Lung (tissue), 12 donors: ENCODE data around the gene TTC28. TPM values are rescaled to one million over a fixed set of nuclear protein-coding genes. Genes with fewer than 3 reads are reported as not detected.

Source experiments
- ATAC-seq: fragments of 200-7000 bp; cut with Tn5 transposase; one replicate; pipeline ENCODE4 v1.9.1; 2020; ENCODE audit warnings: moderate number of reproducible peaks; ENCODE audit not compliant: insufficient read depth, low FRiP score
- DNase-seq, 3 donors: peaks; one replicate each; pipeline ENCODE4 v3.0.0-alpha.2; 2013 to 2017
- H3K27ac ChIP-seq, 2 donors: one replicate each; pipeline ENCODE4 v1.5.1; 2013; ENCODE audit warnings: mild to moderate bottlenecking in 2 of 2, moderate library complexity in 2 of 2, control low read depth in 1 of 2, inconsistent platforms in 1 of 2, low read depth in 1 of 2, low read length in 1 of 2
- H3K27me3 ChIP-seq, 3 donors: one replicate each; pipeline ENCODE4 v1.5.1; 2013; ENCODE audit warnings: low read length in 2 of 3; ENCODE audit not compliant: control insufficient read depth in 3 of 3, insufficient read depth in 3 of 3
- H3K36me3 ChIP-seq, 4 donors: one replicate each; pipeline ENCODE4 v1.5.1; 2013; ENCODE audit warnings: low read length in 4 of 4, mild to moderate bottlenecking in 1 of 4, moderate library complexity in 1 of 4; ENCODE audit not compliant: control insufficient read depth in 4 of 4, insufficient read depth in 4 of 4
- H3K4me1 ChIP-seq, 5 donors: one replicate each; pipeline ENCODE4 v1.5.1; 2013; ENCODE audit warnings: low read length in 5 of 5, mild to moderate bottlenecking in 2 of 5, moderate library complexity in 1 of 5; ENCODE audit not compliant: control insufficient read depth in 5 of 5, insufficient read depth in 5 of 5
- H3K4me3 ChIP-seq: one replicate; pipeline ENCODE4 v1.5.1; 2013; ENCODE audit warnings: mild to moderate bottlenecking, control low read depth, moderate library complexity
- H3K9ac ChIP-seq, 2 donors: one replicate each; pipeline ENCODE4 v1.5.1; 2013; ENCODE audit warnings: low read length in 2 of 2, control low read depth in 1 of 2; ENCODE audit not compliant: insufficient read depth in 1 of 2
- H3K9me3 ChIP-seq, 4 donors: one replicate each; pipeline ENCODE4 v1.5.1; 2013; ENCODE audit warnings: low read length in 3 of 4, mild to moderate bottlenecking in 1 of 4, moderate library complexity in 1 of 4; ENCODE audit not compliant: control insufficient read depth in 4 of 4, insufficient read depth in 3 of 4
- CTCF ChIP-seq: IDR thresholded peaks from 2 replicates; pipeline ENCODE4 v1.5.1; 2012; ENCODE audit warnings: mild to moderate bottlenecking; ENCODE audit errors: control extremely low read depth, extremely low read depth
- WGBS, 2 donors: extraction: QIAGEN DNeasy Blood & Tissue Kit; methylation state at CpG; one replicate each; pipeline ENCODE4 v1.1.7; 2013; 5-methylcytosine and 5-hydroxymethylcytosine counted together
- polyA plus RNA-seq, 2 donors: library from polyadenylated mRNA; stranded (reverse); fragments of 200-250 nt; gene quantifications; one replicate each; pipeline ENCODE4 v1.2.1, GENCODE V29; 2013
- total RNA-seq, 2 donors: library from RNA; depleted of rRNA in 1 of 2; stranded (reverse); fragments of >200 nt in 1 of 2; gene quantifications; one replicate each; pipeline ENCODE4 v1.2.1, GENCODE V29; 2014 to 2021
- donor health status: control.
- donor health status: control.
- donor health status: Bipolar disorder and iron deficiency.
- donor health status: healthy.
- donor health status: DM: yes; HTN: yes; CAD: no.

Gene TTC28
- total and polyA plus RNA-seq, 4 donors = 4.7 to 72.2 (median 24.8) TPM

DNA sequence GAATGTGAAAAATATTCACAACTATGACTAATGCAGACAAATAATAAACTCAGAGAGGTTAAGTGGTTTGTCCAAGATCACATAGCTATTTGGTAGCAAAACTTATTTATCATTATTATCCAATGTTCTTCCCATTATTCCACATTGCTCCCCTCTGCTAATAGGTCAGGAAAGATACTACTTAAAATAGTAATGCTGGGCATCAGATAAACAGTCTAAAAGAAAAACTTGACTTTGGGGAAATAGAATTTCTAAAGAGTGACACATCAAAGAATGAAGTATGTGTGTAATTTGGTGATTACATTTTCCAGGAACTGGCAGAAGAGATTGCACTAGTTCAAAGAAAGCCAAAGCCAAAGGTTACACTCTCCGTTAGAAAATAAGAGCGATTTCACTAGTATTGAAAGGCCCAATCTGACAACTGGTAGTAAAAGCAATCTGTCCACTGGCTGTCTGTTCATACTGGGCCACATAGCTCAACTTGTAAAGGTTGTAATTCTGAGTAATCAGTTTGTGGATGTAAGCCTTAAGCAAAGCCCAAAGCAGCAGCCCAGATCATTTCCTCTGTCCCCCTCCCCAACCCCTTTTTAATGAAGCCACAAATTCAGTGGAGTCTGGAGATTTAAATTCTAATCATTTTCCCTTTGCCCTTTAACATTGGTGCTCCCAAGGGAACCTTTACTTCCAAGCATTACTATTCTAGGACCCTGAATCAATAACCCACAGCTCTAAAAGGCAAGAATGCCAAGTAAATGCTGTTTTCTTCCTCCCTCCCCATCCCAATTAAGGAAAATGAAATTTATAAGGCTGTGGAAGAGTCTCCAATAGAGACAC, 283.5 kb downstream of the TTC28 start:
- H3K27me3 ChIP-seq = no peaks in the 10 kb centered on the region
- no peak for TF ChIP-seq CTCF
- no peak overlapping the region for H3K9ac ChIP-seq
- H3K9me3 ChIP-seq = no peaks in the 10 kb centered on the region
- ATAC-seq = peak; percentile 39
- DNase-seq = peak in 1 of 3 donors; percentile 46
- no peak overlapping the region for H3K4me3 ChIP-seq
- no peak overlapping the region for H3K27ac ChIP-seq
- WGBS, 2 donors = 9 to 30% methylated on average over 2 of the region's 2 CpGs
- peaks cover 2 to 51% (median 19%) of the 10 kb centered on the region in 5 donors for H3K4me1 ChIP-seq
- H3K36me3 ChIP-seq = no peaks in the 10 kb centered on the region

DNA sequence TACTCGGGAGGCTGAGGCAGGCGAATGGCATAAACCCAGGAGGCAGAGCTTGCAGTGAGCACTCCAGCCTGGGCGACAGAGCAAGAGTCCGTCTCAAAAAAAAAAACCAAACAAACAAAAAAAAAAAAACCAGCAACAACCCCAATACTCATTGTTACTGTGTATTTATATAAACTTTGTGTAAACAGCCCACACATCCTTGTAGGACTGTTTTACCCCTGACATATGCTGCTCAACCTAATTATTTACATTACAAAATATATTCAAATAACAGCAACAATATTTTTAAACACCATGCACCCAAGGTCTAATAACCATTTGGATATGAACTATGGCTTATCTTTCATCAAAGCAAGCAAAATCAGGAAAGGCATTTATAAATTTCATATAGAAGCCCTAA, 284.1 kb downstream of the TTC28 start:
- Histone ChIP-seq H3K4me1 (peaks cover 2 to 49% (median 19%) of the 10 kb centered on the region in 5 donors), H3K27me3 (no peaks in the 10 kb centered on the region), H3K4me3 (no peak overlapping the region), H3K36me3 (no peaks in the 10 kb centered on the region), H3K9ac (no peak overlapping the region), H3K27ac (no peak overlapping the region), H3K9me3 (no peaks in the 10 kb centered on the region)
- 87 to 93% methylated on average over 4 of the region's 4 CpGs for WGBS, 2 donors
- no peak for TF ChIP-seq CTCF
- no peak for ATAC-seq
- no peak for DNase-seq

- peak; percentile 48 to 84 (median 79) for DNase-seq
- WGBS, 2 donors = 69 to 77% methylated on average over 2 of the region's 2 CpGs
- H3K9me3 ChIP-seq = no peaks in the 10 kb centered on the region
- H3K27ac ChIP-seq = no peak overlapping the region
- TF ChIP-seq CTCF = no peak
- peaks cover 2 to 47% (median 19%) of the 10 kb centered on the region in 5 donors for H3K4me1 ChIP-seq
- no peak overlapping the region for H3K4me3 ChIP-seq
- no peak for ATAC-seq
- no peak overlapping the region for H3K9ac ChIP-seq
- no peaks in the 10 kb centered on the region for H3K36me3 ChIP-seq
- H3K27me3 ChIP-seq = no peaks in the 10 kb centered on the region
Measured at GRCh38 chr22:28394513-28395110, 285.0 kb downstream of the TTC28 start.
